SU-DHL-6 (cell line): ENCODE measurements around the gene RCHY1.
A peak's percentile ranks its signal among the peaks of the same experiment; 100 is the strongest.
"Not testable (repeated sequence)": the region's sequence is repeated elsewhere in the genome, so short reads cannot be mapped to it uniquely, and the experiment has no call there.

ENCODE experiments used
- H2AFZ ChIP-seq: fragments of 200-600 bp; sonication (generic); 2 replicates; pipeline ENCODE4 v1.6.1; 2014; ENCODE audit warnings: low read depth, mild to moderate bottlenecking, moderate library complexity, mixed read lengths, antibody characterized with exemption, low read length; ENCODE audit not compliant: severe bottlenecking
- H3F3A ChIP-seq: fragments of 200-600 bp; shearing (Covaris generic); 2 replicates; pipeline ENCODE4 v1.6.0; 2016; ENCODE audit warnings: antibody characterized with exemption, mild to moderate bottlenecking; ENCODE audit not compliant: insufficient read depth
- H3K27ac ChIP-seq: fragments of 200-600 bp; sonication (generic); 2 replicates; pipeline ENCODE4 v1.5.1; 2016; ENCODE audit warnings: low read depth, mild to moderate bottlenecking, low read length, moderate library complexity, mixed read lengths
- H3K27me3 ChIP-seq: fragments of 200-600 bp; sonication (generic), shearing (Covaris generic); 2 replicates; pipeline ENCODE4 v1.6.0; 2014; ENCODE audit warnings: mild to moderate bottlenecking, low read length
- H3K36me3 ChIP-seq: fragments of 200-600 bp; sonication (generic); 2 replicates; pipeline ENCODE4 v1.6.1; 2014; ENCODE audit warnings: mild to moderate bottlenecking, low read length, mixed read lengths
- H3K4me2 ChIP-seq: fragments of 300-600, 200-600 bp; shearing (Covaris generic), sonication (generic); 2 replicates; pipeline ENCODE4 v1.6.0; 2014; ENCODE audit warnings: low read length, low read depth, mild to moderate bottlenecking; ENCODE audit not compliant: poor library complexity, severe bottlenecking
- H3K4me3 ChIP-seq: fragments of 200-600 bp; sonication (generic); 2 replicates; pipeline ENCODE4 v1.5.1; 2014; ENCODE audit warnings: antibody characterized with exemption, low read length, mild to moderate bottlenecking, mixed read lengths; ENCODE audit not compliant: insufficient read depth, poor library complexity, severe bottlenecking
- H3K79me2 ChIP-seq: fragments of 200-600 bp; sonication (generic); 2 replicates; pipeline ENCODE4 v1.6.1; 2014; ENCODE audit warnings: mild to moderate bottlenecking, low read length, moderate library complexity; ENCODE audit not compliant: insufficient read depth
- H3K9ac ChIP-seq: fragments of 200-600 bp; sonication (generic); 2 replicates; pipeline ENCODE4 v1.7.0; 2014; ENCODE audit warnings: mild to moderate bottlenecking, low read length
- H3K9me2 ChIP-seq: fragments of 200-600 bp; sonication (generic); replicated peaks from 2 replicates; pipeline ENCODE4 v1.6.1; 2014; ENCODE audit warnings: low read length; ENCODE audit not compliant: insufficient read depth
- H3K9me3 ChIP-seq: fragments of 200-600 bp; sonication (generic); 2 replicates; pipeline ENCODE4 v1.6.1; 2014; ENCODE audit warnings: low read length, mixed read lengths; ENCODE audit not compliant: insufficient read depth
- H4K20me1 ChIP-seq: fragments of 200-600 bp; sonication (generic); 2 replicates; pipeline ENCODE4 v1.6.1; 2014; ENCODE audit warnings: low read depth, mild to moderate bottlenecking, antibody characterized with exemption, low read length, moderate library complexity, mixed read lengths
- CTCF ChIP-seq: fragments of 200-600 bp; sonication (generic); IDR thresholded peaks from one replicate; pipeline ENCODE4 v1.5.1; 2017; ENCODE audit warnings: antibody characterized with exemption, mild to moderate bottlenecking, low read length, moderate library complexity; ENCODE audit not compliant: insufficient read depth, poor library complexity, severe bottlenecking
- EZH2phosphoT487 ChIP-seq: fragments of 200-600 bp; sonication (generic), shearing (Covaris generic); conservative IDR thresholded peaks from 2 replicates; pipeline ENCODE4 v1.6.1; 2018; ENCODE audit warnings: mild to moderate bottlenecking, antibody characterized with exemption, low read length, moderate library complexity, mixed read lengths

The RCHY1 gene

GRCh38 chr4:75525086-75525485 is 10.9 kb upstream of the RCHY1 start:
- Histone ChIP-seq H2AFZ (no peak overlapping the region), H4K20me1 (no peaks in the 10 kb centered on the region), H3K27ac (no peak overlapping the region), H3K4me3 (no peak overlapping the region), H3K79me2 (no peaks in the 10 kb centered on the region), H3K27me3 (no peaks in the 10 kb centered on the region), H3K36me3 (0 out of 2 replicates have a peak, but pooled peaks cover 8% of the 10 kb centered on the region), H3K4me2 (no peak overlapping the region), H3K9me3 (no peaks in the 10 kb centered on the region), H3K9me2 (no peaks in the 10 kb centered on the region), H3K9ac (no peak overlapping the region), H3F3A (no peaks in the 10 kb centered on the region)
- no peak for TF ChIP-seq EZH2phosphoT487
- TF ChIP-seq CTCF, result no peak

- not testable (repeated sequence) for H3K4me3 ChIP-seq, H2AFZ ChIP-seq, H4K20me1 ChIP-seq, H3K79me2 ChIP-seq, H3F3A ChIP-seq, H3K9me3 ChIP-seq, H3K27ac ChIP-seq, H3K36me3 ChIP-seq, H3K27me3 ChIP-seq, H3K9me2 ChIP-seq, H3K4me2 ChIP-seq, H3K9ac ChIP-seq
Measured at GRCh38 chr4:75519452-75519851, 5.2 kb upstream of the RCHY1 start.

- no peaks in the 10 kb centered on the region for H3K9me3 ChIP-seq
- TF ChIP-seq CTCF, result no peak
- TF ChIP-seq EZH2phosphoT487, result no peak
- no peaks in the 10 kb centered on the region for H3F3A ChIP-seq
- H2AFZ ChIP-seq, result no peak overlapping the region
- H3K27me3 ChIP-seq, result no peaks in the 10 kb centered on the region
- peak overlapping the region; percentile 95 for H3K4me2 ChIP-seq
- no peak overlapping the region for H3K4me3 ChIP-seq
- peaks cover 29% of the 10 kb centered on the region for H3K79me2 ChIP-seq
- H3K9me2 ChIP-seq, result no peaks in the 10 kb centered on the region
- H3K9ac ChIP-seq, result no peak overlapping the region
- H3K36me3 ChIP-seq, result no peaks in the 10 kb centered on the region
- H3K27ac ChIP-seq, result no peak overlapping the region
- no peaks in the 10 kb centered on the region for H4K20me1 ChIP-seq
Measured at GRCh38 chr4:75516144-75516543, 1.9 kb upstream of the RCHY1 start.

GRCh38 chr4:75514949-75515612 is 878 bp upstream of the RCHY1 start:
- Histone ChIP-seq H3K9me3 (no peaks in the 10 kb centered on the region), H4K20me1 (no peaks in the 10 kb centered on the region), H2AFZ (peak overlapping the region; percentile 93), H3K9ac (peak overlapping the region; percentile 83), H3K4me3 (peak overlapping the region; percentile 91), H3K27me3 (no peaks in the 10 kb centered on the region), H3K9me2 (no peaks in the 10 kb centered on the region), H3K27ac (peak overlapping the region; percentile 93), H3K79me2 (peaks cover 40% of the 10 kb centered on the region), H3K4me2 (peak overlapping the region; percentile 95), H3K36me3 (no peaks in the 10 kb centered on the region), H3F3A (no peaks in the 10 kb centered on the region)
- no peak for TF ChIP-seq EZH2phosphoT487
- TF ChIP-seq CTCF, result no peak
